GM19023 (cell line): Measurements from ENCODE around the gene FAM50A.
"Not testable (repeated sequence)": the region's sequence is repeated elsewhere in the genome, so short reads cannot be mapped to it uniquely, and the experiment has no call there.

ENCODE experiments used
- ATAC-seq: cut with Tn5 transposase; IDR thresholded peaks from one replicate; pipeline ENCODE4 v1.9.1; 2021; ENCODE audit warnings: mild to moderate bottlenecking, moderate library complexity; ENCODE audit not compliant: unreplicated experiment

Gene FAM50A

GRCh38 chrX:154443992-154444754 is at the start of gene FAM50A:
FAM50A (plus strand) TSS chrX:154444141; CDS start chrX:154444236, 95 bp downstream.
- peak; percentile 79 for ATAC-seq

- ATAC-seq: not testable (repeated sequence)
Observed at GRCh38 chrX:154396363-154396762, 47.6 kb upstream of the FAM50A start.

GRCh38 chrX:154396973-154397887 is 46.7 kb upstream of the FAM50A start:
- peak; percentile 59 for ATAC-seq

GRCh38 chrX:154397888-154398667 is 45.9 kb upstream of the FAM50A start, which contains the start of gene RPL10:
RPL10 (plus strand) TSS chrX:154398377; CDS start chrX:154398520, 143 bp downstream.
- ATAC-seq: peak; percentile 69

GRCh38 chrX:154398668-154399526 is 45.0 kb upstream of the FAM50A start:
- ATAC-seq: peak; percentile 24

- ATAC-seq: no peak
Observed at GRCh38 chrX:154399527-154400368, 44.2 kb upstream of the FAM50A start.

- not testable (repeated sequence) for ATAC-seq
Observed at GRCh38 chrX:154400369-154400817, 43.5 kb upstream of the FAM50A start.

- no peak for ATAC-seq
Observed at GRCh38 chrX:154401045-154401799, 42.7 kb upstream of the FAM50A start.

GRCh38 chrX:154401918-154402621 is 41.9 kb upstream of the FAM50A start:
- ATAC-seq: no peak

- no peak for ATAC-seq
Observed at GRCh38 chrX:154402622-154403127, 41.3 kb upstream of the FAM50A start.

- no peak for ATAC-seq
Observed at GRCh38 chrX:154403192-154403591, 40.7 kb upstream of the FAM50A start.

GRCh38 chrX:154403858-154404257 is 40.1 kb upstream of the FAM50A start:
- no peak for ATAC-seq

- no peak for ATAC-seq
Observed at GRCh38 chrX:154404625-154405192, 39.2 kb upstream of the FAM50A start.

GRCh38 chrX:154408659-154409221 is 35.2 kb upstream of the FAM50A start:
- ATAC-seq: no peak

- ATAC-seq: no peak
Observed at GRCh38 chrX:154409222-154409871, 34.6 kb upstream of the FAM50A start, which contains the start of gene DNASE1L1. DNASE1L1 (minus strand) TSS chrX:154409254; CDS start chrX:154405568, 3,686 bp downstream.

GRCh38 chrX:154411981-154412340 is 32.0 kb upstream of the FAM50A start:
- peak; percentile 79 for ATAC-seq
